Measurements from ENCODE around the gene MYO19.

Gene MYO19

GRCh38 chr17:36503456-36504155 lies 31.1 kb downstream of the MYO19 start:
- H3K9ac ChIP-seq, result no peak overlapping the region
- peaks cover 100% of the 10 kb centered on the region for H3K36me3 ChIP-seq
- H3K4me3 ChIP-seq, result no peak overlapping the region
- H3K4me2 ChIP-seq, result no peak overlapping the region
- H3K9me3 ChIP-seq, result no peaks in the 10 kb centered on the region
- 0 out of 2 replicates have a peak, but pooled peaks cover 6% of the 10 kb centered on the region for H4K20me1 ChIP-seq
- H3K27me3 ChIP-seq, result no peaks in the 10 kb centered on the region
- H3K27ac ChIP-seq, result no peak overlapping the region
- no peak for TF ChIP-seq Cebpa-rat (IDR thresholded peaks at IDR 0.05)
- no peaks in the 10 kb centered on the region for H3K4me1 ChIP-seq

- H3K4me1 ChIP-seq, result no peaks in the 10 kb centered on the region
- 0 out of 2 replicates have a peak, but pooled peaks cover 18% of the 10 kb centered on the region for H4K20me1 ChIP-seq
- H3K27me3 ChIP-seq, result no peaks in the 10 kb centered on the region
- H3K4me3 ChIP-seq, result no peak overlapping the region
- no peak for TF ChIP-seq Cebpa-rat (IDR thresholded peaks at IDR 0.05)
- no peak overlapping the region for H3K4me2 ChIP-seq
- H3K9me3 ChIP-seq, result no peaks in the 10 kb centered on the region
- H3K9ac ChIP-seq, result no peak overlapping the region
- H3K27ac ChIP-seq, result no peak overlapping the region
- peaks cover 100% of the 10 kb centered on the region for H3K36me3 ChIP-seq
These were observed 32.7 kb downstream of the MYO19 start for GRCh38 chr17:36501963-36502362.

GRCh38 chr17:36501351-36501750 lies 33.3 kb downstream of the MYO19 start:
- Histone ChIP-seq H3K9me3 (no peaks in the 10 kb centered on the region), H3K27me3 (no peaks in the 10 kb centered on the region), H3K4me2 (no peak overlapping the region), H3K36me3 (peaks cover 100% of the 10 kb centered on the region), H4K20me1 (peaks cover 19% of the 10 kb centered on the region), H3K4me1 (no peaks in the 10 kb centered on the region), H3K27ac (no peak overlapping the region), H3K4me3 (no peak overlapping the region), H3K9ac (no peak overlapping the region)
- TF ChIP-seq Cebpa-rat (IDR thresholded peaks at IDR 0.05), result no peak

GRCh38 chr17:36500745-36501225 lies 33.9 kb downstream of the MYO19 start:
- Histone ChIP-seq H3K4me2 (no peak overlapping the region), H3K27ac (no peak overlapping the region), H3K9me3 (no peaks in the 10 kb centered on the region), H3K4me3 (no peak overlapping the region), H3K27me3 (no peaks in the 10 kb centered on the region), H3K36me3 (peaks cover 100% of the 10 kb centered on the region), H3K9ac (no peak overlapping the region), H3K4me1 (no peaks in the 10 kb centered on the region), H4K20me1 (peaks cover 24% of the 10 kb centered on the region)
- no peak for TF ChIP-seq Cebpa-rat (IDR thresholded peaks at IDR 0.05)

- no peak for TF ChIP-seq Cebpa-rat (IDR thresholded peaks at IDR 0.05)
- H3K4me2 ChIP-seq, result no peak overlapping the region
- H3K9ac ChIP-seq, result no peak overlapping the region
- no peak overlapping the region for H3K27ac ChIP-seq
- H3K4me1 ChIP-seq, result no peaks in the 10 kb centered on the region
- peaks cover 42% of the 10 kb centered on the region for H4K20me1 ChIP-seq
- H3K9me3 ChIP-seq, result no peaks in the 10 kb centered on the region
- no peak overlapping the region for H3K4me3 ChIP-seq
- peaks cover 100% of the 10 kb centered on the region for H3K36me3 ChIP-seq
- no peaks in the 10 kb centered on the region for H3K27me3 ChIP-seq
These were observed 35.9 kb downstream of the MYO19 start for GRCh38 chr17:36498560-36499300.

GRCh38 chr17:36498155-36498554 lies 36.5 kb downstream of the MYO19 start:
- Histone ChIP-seq H3K27me3 (no peaks in the 10 kb centered on the region), H3K4me1 (no peaks in the 10 kb centered on the region), H3K4me3 (no peak overlapping the region), H3K9me3 (no peaks in the 10 kb centered on the region), H3K4me2 (no peak overlapping the region), H3K27ac (no peak overlapping the region), H3K9ac (no peak overlapping the region), H3K36me3 (peaks cover 100% of the 10 kb centered on the region), H4K20me1 (peaks cover 48% of the 10 kb centered on the region)
- no peak for TF ChIP-seq Cebpa-rat (IDR thresholded peaks at IDR 0.05)

GRCh38 chr17:36496018-36496789 lies 38.5 kb downstream of the MYO19 start:
- H3K36me3 ChIP-seq, result peaks cover 100% of the 10 kb centered on the region

GRCh38 chr17:36495076-36495578 lies 39.5 kb downstream of the MYO19 start:
- H3K9ac ChIP-seq, result no peak overlapping the region
- H3K36me3 ChIP-seq, result peaks cover 98% of the 10 kb centered on the region
- no peak for TF ChIP-seq Cebpa-rat (IDR thresholded peaks at IDR 0.05)
- no peak overlapping the region for H3K27ac ChIP-seq
- H3K4me3 ChIP-seq, result no peak overlapping the region
- no peaks in the 10 kb centered on the region for H3K27me3 ChIP-seq
- no peaks in the 10 kb centered on the region for H3K9me3 ChIP-seq
- no peak overlapping the region for H3K4me2 ChIP-seq
- no peaks in the 10 kb centered on the region for H3K4me1 ChIP-seq
- H4K20me1 ChIP-seq, result peaks cover 78% of the 10 kb centered on the region

More at GRCh38 chr17:36496018-36496789, 38.5 kb downstream of the MYO19 start:
- no peak for TF ChIP-seq Cebpa-rat (IDR thresholded peaks at IDR 0.05)
- H3K9ac ChIP-seq, result no peak overlapping the region
- no peaks in the 10 kb centered on the region for H3K9me3 ChIP-seq
- no peak overlapping the region for H3K4me2 ChIP-seq
- no peaks in the 10 kb centered on the region for H3K27me3 ChIP-seq
- H4K20me1 ChIP-seq, result peaks cover 67% of the 10 kb centered on the region
- H3K4me1 ChIP-seq, result no peaks in the 10 kb centered on the region
- no peak overlapping the region for H3K4me3 ChIP-seq
- H3K27ac ChIP-seq, result no peak overlapping the region

GRCh38 chr17:36494674-36495073 lies 40.0 kb downstream of the MYO19 start:
- H3K4me3 ChIP-seq, result no peak overlapping the region
- H3K36me3 ChIP-seq, result peaks cover 98% of the 10 kb centered on the region
- no peak overlapping the region for H3K4me2 ChIP-seq
- peaks cover 83% of the 10 kb centered on the region for H4K20me1 ChIP-seq
- TF ChIP-seq Cebpa-rat (IDR thresholded peaks at IDR 0.05), result no peak
- no peak overlapping the region for H3K9ac ChIP-seq
- H3K9me3 ChIP-seq, result no peaks in the 10 kb centered on the region
- H3K27me3 ChIP-seq, result no peaks in the 10 kb centered on the region
- no peaks in the 10 kb centered on the region for H3K4me1 ChIP-seq
- H3K27ac ChIP-seq, result no peak overlapping the region

Data from BLaER1 (cell line).